ENCODE measurements around the gene ZNF598. TPM values are rescaled to one million over a fixed set of nuclear protein-coding genes. Genes with fewer than 3 reads are reported as not detected.
"Not testable (repeated sequence)": the region's sequence is repeated elsewhere in the genome, so short reads cannot be mapped to it uniquely, and the experiment has no call there.

ZNF598 gene
- polyA plus RNA-seq, 3 donors = 21.4 to 30.9 (median 25.0) TPM

GRCh38 chr16:2029350-2029749, 19.7 kb upstream of the ZNF598 start:
- DNase-seq = no peak

- DNase-seq = no peak
These were observed 19.1 kb upstream of the ZNF598 start for GRCh38 chr16:2028620-2029220.

DNA sequence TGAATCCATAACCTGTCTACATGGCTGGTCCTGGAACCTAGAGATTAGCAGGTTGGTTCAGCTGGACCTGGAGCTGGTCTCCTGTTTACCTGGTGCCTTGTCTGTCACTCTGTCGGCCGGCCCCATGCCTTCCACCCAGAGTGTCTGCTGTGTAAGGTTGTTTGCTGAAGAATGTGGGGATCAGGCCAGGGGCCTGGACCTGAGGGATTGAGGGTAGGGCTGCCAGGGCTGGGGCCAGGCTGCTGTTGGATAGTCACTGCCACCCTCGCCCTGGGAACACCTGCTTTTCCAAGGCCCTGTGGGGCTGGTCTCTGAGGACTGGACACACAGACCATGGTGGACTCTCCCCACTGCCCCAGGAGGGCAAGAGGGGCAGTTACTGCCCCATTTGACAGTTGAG, 18.5 kb upstream of the ZNF598 start:
- no peak for DNase-seq

GRCh38 chr16:2027024-2028010, 17.7 kb upstream of the ZNF598 start:
- DNase-seq = no peak

DNA sequence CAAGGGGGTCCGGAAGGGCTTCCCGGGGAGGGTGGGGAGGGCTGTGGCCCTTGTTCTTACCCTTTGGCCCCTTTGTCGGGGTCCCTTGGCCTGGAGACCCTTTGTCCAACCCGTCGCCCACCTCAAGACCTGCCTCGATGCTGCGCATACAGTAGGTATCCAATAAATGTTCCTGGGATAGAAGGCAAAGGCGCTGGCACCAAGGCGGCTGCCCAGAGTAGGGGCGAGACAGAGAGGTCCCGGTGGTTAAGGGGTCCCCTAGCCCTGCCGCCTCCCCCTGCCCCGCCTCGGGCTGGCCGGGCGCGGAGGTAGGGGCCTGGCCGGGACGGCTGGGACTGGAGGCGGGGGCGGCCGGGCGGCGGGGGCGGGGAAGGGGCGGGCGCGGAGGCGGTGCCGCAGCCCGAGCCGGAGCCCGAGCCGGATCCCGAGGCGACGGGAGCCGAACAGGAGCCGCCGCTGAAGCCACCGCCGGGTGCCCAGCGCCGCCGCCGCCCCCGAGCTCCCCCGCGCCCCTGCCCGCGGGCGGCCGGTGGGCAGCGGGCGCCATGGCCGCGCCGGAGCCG, 16.9 kb upstream of the ZNF598 start, which contains the start of gene NHERF2:
NHERF2 (plus strand) TSS at position 442 of the 563 bp plus-strand sequence; CDS start at position 546, 104 bp downstream.
- DNase-seq = no peak

DNA sequence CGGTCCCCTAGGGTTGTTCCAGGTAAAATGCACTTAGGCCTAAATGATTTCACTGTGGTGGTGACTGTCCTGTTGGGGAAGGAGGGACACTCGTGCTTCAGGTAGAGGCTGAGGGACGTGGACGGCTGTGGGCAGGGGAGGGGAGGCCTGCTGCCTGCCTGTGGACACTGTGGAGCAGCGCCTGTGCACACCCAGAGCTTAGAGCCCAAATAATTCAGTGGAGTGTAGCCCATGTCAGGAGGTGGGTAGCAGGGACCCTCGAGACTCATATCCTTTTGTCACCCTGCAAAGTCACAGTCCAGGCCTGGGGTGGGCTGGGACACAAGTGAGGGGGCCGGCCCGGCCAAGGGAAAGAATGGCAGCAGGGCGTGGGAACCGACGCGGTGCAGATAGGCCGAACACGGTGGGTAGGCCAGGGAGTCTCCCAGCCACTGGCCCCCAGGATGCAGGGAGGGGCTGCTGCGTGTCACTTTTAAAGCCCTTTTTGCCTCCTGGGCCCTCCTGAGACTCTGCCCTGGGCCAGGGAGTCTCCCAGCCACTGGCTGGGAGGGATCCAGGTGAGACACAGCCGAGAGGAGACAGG, 16.3 kb upstream of the ZNF598 start:
- DNase-seq = no peak

DNA sequence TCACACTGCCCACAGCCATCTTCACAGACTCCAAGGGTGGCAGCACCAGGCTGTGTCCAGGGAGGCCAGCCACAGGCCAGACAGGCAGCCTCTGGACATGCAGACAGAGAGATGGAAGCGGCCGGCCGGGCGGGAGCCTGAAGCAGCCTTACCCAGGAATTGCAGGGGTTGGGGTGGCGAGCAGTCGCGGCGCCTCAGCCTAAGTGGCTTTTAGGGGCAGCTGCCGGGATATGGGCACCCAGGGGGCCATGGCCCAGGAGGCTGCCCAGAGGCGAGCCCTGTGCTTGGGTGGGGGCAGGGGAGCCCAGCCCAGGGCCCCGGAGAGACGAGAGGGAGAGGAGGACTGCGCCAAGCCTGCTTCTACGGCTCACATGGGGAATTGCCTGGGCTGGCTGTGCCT, 15.6 kb upstream of the ZNF598 start:
- no peak for DNase-seq

- no peak for DNase-seq
These were observed 14.4 kb upstream of the ZNF598 start for GRCh38 chr16:2024032-2024420.

DNA sequence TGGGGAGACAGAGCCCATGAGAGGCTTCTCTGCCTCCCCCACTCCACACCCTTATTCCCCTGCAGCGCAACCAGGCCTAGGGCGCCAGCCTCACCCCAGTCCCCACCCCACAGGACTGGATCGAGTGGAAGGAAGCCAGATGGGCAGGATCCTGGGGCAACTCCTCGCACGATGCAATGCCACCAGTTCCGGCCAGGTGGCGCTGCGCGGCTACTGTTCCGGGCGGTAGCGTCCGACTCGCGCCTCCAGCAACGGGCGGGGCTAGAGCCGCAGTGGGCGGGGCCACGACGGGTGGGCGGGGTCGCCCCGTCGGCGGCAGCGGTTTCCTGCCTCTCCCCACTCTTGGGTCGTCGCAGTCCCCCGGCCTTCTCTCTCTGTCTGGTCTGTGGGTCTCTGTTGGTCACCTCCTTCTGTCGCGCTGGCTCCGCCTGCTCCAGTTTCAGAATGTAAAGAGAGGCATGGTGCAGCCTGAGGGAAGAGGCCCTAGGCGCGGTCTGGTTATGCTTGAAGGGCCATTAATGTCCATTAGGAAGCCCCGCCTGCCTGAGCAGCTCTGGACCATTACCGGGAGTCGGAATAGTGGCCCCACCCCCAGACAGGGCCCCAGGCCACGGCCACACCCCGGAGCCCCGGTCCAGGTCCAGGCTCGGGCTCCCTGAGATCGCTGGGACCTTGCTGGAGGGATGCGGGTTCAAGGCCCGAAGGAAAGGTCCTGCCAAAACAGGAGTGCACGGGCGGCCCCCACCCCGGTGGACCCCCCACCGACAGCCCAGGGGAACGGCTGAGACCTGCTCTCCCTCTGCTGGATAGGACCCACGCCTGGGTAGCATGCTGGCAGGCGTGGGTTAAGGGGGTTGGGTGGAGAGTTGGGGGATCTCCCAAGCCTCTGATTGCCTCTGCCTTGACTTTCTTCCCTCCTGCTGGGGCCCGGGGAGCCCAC, 13.7 kb upstream of the ZNF598 start:
- DNase-seq = peak; percentile 88

DNA sequence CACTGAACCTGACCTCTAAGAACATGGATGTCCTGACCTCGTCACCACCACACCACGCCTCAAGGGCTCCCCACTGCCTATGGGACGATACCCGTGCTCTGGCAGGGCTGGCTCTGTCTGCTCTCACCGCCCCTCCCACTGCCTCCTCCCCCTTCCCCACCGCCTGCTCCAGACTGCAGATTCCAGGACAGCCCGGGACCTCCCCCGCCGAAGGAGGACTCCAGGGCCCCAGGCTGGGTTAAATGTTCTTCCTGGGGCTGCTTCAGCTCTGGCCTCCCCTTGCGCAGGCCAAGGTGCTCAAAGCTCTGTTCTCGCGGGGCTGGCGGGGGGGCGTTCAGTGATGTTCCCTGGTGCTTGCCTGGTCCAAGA, 13.1 kb upstream of the ZNF598 start:
- no peak for DNase-seq

GRCh38 chr16:2019921-2020831, 10.6 kb upstream of the ZNF598 start:
- DNase-seq = no peak

- no peak for DNase-seq
These were observed 9.9 kb upstream of the ZNF598 start, which contains the start of gene NPW for GRCh38 chr16:2019518-2019920. Gene NPW, plus strand, starts transcription at chr16:2019785.

GRCh38 chr16:2016407-2016922, 6.8 kb upstream of the ZNF598 start:
- DNase-seq = no peak

DNA sequence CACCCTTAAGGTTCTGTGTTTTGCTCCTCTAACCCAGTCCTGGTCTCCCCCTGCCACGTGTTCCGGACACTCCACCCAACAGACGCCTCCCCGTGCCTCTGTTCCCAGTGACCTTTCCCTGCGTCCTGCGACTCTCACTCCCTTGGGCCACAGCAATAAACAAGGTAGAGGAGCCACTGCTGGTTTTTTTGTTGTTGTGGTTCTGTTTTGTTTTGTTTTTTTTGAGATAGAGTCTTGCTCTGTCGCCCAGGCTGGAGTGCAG, 6.3 kb upstream of the ZNF598 start:
- no peak for DNase-seq

DNA sequence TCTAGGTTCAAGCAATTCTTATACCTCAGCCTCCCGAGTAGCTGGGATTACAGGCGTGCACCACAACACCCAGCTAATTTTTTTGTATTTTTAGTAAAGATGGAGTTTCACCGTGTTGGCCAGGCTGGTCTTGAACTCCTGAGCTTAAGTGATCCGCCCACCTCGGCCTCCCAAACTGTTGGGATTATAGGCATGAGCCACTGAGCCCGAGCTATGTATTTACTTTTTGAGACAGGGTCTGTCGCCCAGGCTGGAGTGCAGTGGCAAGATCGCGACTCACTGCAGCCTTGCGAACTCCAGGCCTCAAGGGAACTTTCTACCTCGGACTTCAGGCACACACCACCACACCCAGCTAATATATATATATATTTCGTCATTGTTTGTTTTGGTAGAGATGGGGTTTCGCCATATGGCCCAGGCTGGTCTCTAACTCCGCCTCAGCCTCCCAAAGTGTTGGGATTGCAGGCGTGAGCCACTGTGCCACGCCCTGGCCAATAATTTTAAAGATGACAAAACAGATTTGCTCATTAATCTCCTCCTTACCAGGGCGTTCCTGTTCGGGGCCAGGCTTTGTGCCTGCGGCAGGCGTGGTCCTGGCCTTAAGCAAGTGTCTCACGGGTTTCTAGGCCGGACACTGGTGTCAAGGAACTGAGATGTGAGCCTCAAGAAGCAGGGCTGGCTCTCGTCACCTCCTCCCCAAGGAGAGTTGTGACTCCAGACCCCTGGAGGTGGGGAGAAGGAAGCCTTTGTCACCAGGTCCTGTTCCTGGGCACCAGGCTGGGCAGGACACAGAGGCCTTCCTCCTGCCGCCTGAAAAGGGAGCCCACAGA, 5.7 kb upstream of the ZNF598 start:
- DNase-seq = no peak

DNA sequence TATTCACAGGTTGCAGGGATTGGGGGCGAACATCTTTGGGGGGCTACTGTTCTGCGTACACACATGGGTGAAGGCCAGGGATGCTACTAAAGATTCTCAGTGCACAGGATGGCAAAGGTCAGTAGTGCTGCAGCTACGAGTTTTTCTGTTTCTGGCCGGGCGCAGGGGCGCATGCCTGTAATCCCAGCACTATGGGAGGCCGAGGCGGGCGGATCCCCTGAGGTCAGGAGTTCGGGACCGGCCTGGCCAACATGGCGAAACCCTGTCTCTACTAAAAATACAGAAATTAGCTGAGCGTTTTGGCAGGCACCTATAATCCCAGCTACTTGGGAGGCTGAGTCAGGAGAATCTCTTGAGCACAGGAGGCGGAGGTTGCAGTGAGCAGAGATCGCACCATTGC, 3.9 kb upstream of the ZNF598 start:
- no peak for DNase-seq

DNA sequence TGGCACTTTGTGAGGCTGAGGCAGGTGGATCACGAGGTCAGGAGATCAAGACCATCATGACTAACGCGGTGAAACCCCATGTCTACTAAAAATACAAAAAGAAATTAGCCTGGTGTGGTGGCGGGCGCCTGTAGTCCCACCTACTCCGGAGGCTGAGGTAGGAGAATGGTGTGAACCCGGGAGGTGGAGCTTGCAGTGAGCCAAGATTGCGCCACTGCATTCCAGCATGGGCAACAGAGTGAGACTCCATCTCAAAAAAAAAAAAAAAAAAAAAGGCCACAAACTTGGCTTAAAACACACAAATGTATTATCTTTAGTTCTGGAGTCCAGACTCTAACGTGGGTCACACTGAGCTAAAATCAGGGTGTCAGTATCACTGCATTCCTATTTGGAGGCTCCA, 2.1 kb upstream of the ZNF598 start:
- DNase-seq = not testable (repeated sequence)

DNA sequence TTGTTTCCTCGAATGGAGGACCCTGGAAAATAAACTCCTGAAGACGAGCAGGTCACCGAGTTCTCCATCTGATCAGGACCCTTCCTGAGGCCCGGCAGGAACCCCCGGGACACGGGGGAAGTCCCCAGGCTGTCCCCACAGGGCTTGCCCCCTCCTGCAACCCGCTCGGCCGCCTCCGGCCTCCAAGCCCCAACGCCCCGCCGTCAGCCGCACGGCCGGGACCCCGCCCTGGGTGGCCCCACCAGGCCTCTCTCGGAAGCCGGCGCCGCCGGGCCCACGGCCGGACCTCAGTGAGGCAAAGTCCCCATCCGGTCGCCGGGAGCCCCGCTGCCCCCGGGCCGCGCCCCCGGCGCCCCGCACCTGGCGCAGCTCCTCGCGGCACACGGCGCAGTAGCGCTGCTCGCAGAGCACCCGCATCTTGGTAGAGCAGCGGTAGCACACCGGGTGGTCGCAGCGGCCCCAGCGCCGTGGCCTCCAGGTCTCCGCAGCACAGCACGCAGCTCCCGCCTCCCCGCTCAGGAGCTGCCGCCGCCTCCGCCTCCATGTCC, 383 bp downstream of the ZNF598 start:
- DNase-seq = no peak

GRCh38 chr16:2008631-2009163, 924 bp downstream of the ZNF598 start:
- DNase-seq = no peak
